OCI-LY7 (cell line): ENCODE results near the gene CGNL1.

Source experiments
- CTCF ChIP-seq: fragments of 200-600 bp; sonication (generic); conservative IDR thresholded peaks from 2 replicates; pipeline ENCODE4 v1.5.1; 2014; ENCODE audit warnings: mild to moderate bottlenecking, antibody characterized with exemption, low read length, moderate library complexity, mixed read lengths
- EZH2phosphoT487 ChIP-seq: fragments of 200-600 bp; sonication (generic); IDR thresholded peaks from 2 replicates; pipeline ENCODE4 v1.6.1; 2018; ENCODE audit warnings: low read depth, borderline replicate concordance, mild to moderate bottlenecking, mixed run types, antibody characterized with exemption, low read length, moderate library complexity, mixed read lengths

- TF ChIP-seq CTCF = no peak
- TF ChIP-seq EZH2phosphoT487 = no peak
Observed at GRCh38 chr15:57460208-57460816, 84.0 kb downstream of the CGNL1 start.
